Sigmoid colon (tissue), 7 donors: ENCODE measurements around the gene AFF2. TPM values are rescaled to one million over a fixed set of nuclear protein-coding genes. Genes with fewer than 3 reads are reported as not detected.

Experiments
- DNase-seq: peaks from one replicate; pipeline ENCODE4 v3.0.0-alpha.2; 2019
- H3K27ac ChIP-seq, 4 donors: fragments of 200-600 bp; sonication (generic); one replicate each; pipeline ENCODE4 v1.5.1; 2016 to 2019; ENCODE audit warnings: mild to moderate bottlenecking in 1 of 4
- H3K27me3 ChIP-seq, 3 donors: fragments of 200-600 bp; sonication (generic); one replicate each; pipeline ENCODE4 v1.5.1; 2019; ENCODE audit warnings: mild to moderate bottlenecking in 1 of 3
- H3K36me3 ChIP-seq, 4 donors: fragments of 200-600 bp; sonication (generic); one replicate each; pipeline ENCODE4 v1.5.1; 2016 to 2019
- H3K4me1 ChIP-seq, 4 donors: fragments of 200-600 bp; sonication (generic); one replicate each; pipeline ENCODE4 v1.5.1; 2017 to 2019
- H3K4me3 ChIP-seq, 4 donors: fragments of 200-600 bp; sonication (generic); one replicate each; pipeline ENCODE4 v1.5.1; 2017 to 2019; ENCODE audit warnings: mild to moderate bottlenecking in 2 of 4, moderate library complexity in 1 of 4
- H3K9me3 ChIP-seq, 4 donors: fragments of 200-600 bp in 3 of 4; sonication (generic) in 3 of 4; one replicate each; pipeline versions ENCODE4 v1.5.1 to v1.6.1; 2013 to 2019
- EP300 ChIP-seq, 4 donors: sonication (generic); formaldehyde crosslinking; IDR thresholded peaks; one replicate each; pipeline ENCODE4 v1.6.1; 2017; ENCODE audit warnings: antibody characterized with exemption in 4 of 4
- POLR2A ChIP-seq, 2 donors: fragments of 450-650 bp; IDR thresholded peaks; one replicate each; pipeline ENCODE4 v1.6.1; 2016; ENCODE audit warnings: antibody characterized with exemption in 2 of 2, mild to moderate bottlenecking in 2 of 2, moderate library complexity in 2 of 2
- POLR2AphosphoS5 ChIP-seq, 4 donors: sonication (generic); formaldehyde crosslinking; IDR thresholded peaks; one replicate each; pipeline ENCODE4 v1.6.1; 2017; ENCODE audit warnings: antibody characterized with exemption in 4 of 4
- WGBS, 2 donors: extraction: QIAGEN DNeasy Blood & Tissue Kit; methylation state at CpG; one replicate each; pipeline ENCODE4 v1.1.7; 2013; 5-methylcytosine and 5-hydroxymethylcytosine counted together
- intact Hi-C: fragments of 100-400 bp; cut with DNase I; formaldehyde crosslinking; loops from one replicate; pipeline ENCODE4 v1.15.1; 2023
- polyA plus RNA-seq, 3 donors: library from polyadenylated mRNA; stranded (reverse); fragments of 200-250 nt; gene quantifications; one replicate each; pipeline ENCODE4 v1.2.3, GENCODE V29; 2013
- total RNA-seq, 4 donors: library from RNA; depleted of rRNA; stranded (reverse); fragments of >200 nt; gene quantifications; one replicate each; pipeline ENCODE4 v1.1.0, GENCODE V29; 2016
- TF ChIP-seq, protein P1 (sequence below), 4 experiments: fragments of 450-650 bp in 3 of 4; fragments of 200-600 bp in 1 of 4; IDR thresholded peaks; one replicate each; pipeline ENCODE4 v1.5.1; 2016 to 2019; ENCODE audit warnings: antibody characterized with exemption in 4 of 4, mild to moderate bottlenecking in 3 of 4, moderate library complexity in 2 of 4
- donor health status: healthy with polysubstance abuse.
- donor health status: Bipolar disorder and iron deficiency.
- donor health status: healthy.

The AFF2 gene
- total and polyA plus RNA-seq, 7 donors = 0.27 to 1.7 (median 1.1) TPM; not detected in 2

DNA sequence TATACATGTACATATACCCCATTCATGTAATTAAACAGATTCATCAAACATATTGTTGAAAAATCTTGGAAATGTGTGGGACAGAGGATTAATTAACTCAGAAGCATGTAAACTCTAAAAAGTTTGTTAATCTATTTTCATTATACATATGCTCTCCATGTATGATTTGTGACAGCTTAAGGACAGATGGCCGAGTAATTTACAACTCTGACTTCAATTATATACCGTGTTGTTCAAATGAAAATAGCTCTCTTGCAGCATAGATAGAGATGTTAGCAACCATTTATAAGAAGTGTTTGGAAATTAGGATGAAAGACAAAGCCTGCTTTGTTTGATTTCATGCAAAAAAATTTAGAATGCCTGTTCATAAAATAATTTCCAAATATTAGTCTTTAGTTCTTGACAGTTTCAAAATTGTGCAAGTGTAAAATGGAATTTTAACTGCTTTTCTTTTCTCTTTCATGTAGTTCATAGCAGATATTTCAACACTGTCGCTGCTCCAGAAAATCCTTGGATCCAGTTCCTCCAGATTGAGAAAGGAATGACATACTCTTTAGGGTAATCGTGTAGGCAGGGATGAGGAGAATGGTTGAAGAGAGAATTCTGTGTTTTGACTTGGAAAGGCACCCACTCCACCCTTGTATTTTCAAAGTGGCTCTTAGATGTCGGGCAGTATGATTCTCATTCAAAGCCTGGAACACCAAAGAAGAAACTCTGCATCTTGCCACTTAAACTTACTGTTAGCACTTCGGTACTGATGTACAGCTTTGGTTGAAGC is 23.1 kb downstream of the AFF2 start:
- TF ChIP-seq POLR2A (IDR thresholded peaks at IDR 0.05) (no peak), POLR2AphosphoS5 (IDR thresholded peaks at IDR 0.05) (no peak), EP300 (IDR thresholded peaks at IDR 0.05) (no peak)
- TF ChIP-seq, protein P1, sequence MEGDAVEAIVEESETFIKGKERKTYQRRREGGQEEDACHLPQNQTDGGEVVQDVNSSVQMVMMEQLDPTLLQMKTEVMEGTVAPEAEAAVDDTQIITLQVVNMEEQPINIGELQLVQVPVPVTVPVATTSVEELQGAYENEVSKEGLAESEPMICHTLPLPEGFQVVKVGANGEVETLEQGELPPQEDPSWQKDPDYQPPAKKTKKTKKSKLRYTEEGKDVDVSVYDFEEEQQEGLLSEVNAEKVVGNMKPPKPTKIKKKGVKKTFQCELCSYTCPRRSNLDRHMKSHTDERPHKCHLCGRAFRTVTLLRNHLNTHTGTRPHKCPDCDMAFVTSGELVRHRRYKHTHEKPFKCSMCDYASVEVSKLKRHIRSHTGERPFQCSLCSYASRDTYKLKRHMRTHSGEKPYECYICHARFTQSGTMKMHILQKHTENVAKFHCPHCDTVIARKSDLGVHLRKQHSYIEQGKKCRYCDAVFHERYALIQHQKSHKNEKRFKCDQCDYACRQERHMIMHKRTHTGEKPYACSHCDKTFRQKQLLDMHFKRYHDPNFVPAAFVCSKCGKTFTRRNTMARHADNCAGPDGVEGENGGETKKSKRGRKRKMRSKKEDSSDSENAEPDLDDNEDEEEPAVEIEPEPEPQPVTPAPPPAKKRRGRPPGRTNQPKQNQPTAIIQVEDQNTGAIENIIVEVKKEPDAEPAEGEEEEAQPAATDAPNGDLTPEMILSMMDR (IDR thresholded peaks at IDR 0.05) = no peak
- H3K27ac ChIP-seq = no peak overlapping the region
- intact Hi-C loops = no loop called here
- H3K4me1 ChIP-seq = no peaks in the 10 kb centered on the region
- no peaks in the 10 kb centered on the region for H3K9me3 ChIP-seq
- WGBS, 2 donors = 61 to 71% methylated on average over 6 of the region's 6 CpGs
- no peak overlapping the region for H3K4me3 ChIP-seq
- H3K36me3 ChIP-seq = no peaks in the 10 kb centered on the region
- DNase-seq = no peak
- H3K27me3 ChIP-seq = no peaks in the 10 kb centered on the region

DNA sequence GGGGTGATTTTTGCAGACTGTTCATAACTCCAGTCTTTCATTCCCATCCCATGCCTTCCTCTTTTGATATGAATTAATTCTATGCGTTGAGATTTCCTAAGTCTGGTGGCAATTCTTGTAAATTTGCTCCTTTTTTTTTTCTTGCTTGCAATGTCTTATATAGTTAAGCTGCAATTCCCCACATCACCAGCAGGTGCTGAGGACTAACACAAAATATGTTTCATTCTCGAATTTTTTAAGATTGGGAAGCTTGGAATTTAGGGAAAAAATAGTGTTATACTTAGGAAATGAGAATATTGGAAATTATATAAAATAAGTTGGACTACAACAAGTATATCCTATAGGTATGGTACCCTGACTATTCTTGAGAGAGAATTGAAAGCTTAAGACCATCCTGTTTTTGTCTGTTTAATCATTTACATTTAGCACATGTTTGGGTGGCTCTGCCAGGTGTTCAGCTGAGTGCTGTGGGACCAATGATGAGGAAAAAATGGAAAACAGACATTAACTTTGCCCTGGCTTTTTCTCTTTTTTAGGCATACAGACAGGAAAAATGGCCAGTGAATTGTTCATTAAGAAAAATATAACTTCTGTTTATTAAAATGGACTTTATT is 30.2 kb downstream of the AFF2 start:
- no peak for DNase-seq
- TF ChIP-seq, protein P1 (IDR thresholded peaks at IDR 0.05) = peak in 1 of 4 experiments; percentile 34
- TF ChIP-seq EP300 (IDR thresholded peaks at IDR 0.05) = no peak

DNA sequence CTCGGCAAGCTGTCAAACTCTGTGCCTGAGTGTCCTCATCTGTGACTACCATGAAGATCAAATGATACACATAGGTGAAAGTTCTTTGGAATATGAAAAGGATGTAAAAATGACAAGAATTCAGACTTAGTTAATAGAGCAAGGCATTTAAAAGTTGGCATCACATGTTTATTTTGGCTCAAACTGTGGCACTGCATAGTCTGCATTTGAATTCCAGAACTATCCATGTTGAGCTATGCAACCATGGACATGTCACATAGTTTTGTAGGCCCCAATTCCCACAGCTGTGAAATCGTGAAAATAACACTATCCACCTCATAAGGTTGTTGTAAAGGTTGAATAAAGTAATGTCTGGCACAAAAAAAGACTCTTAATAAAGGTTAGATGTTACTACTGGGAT is 33.9 kb downstream of the AFF2 start:
- WGBS, 2 donors = 70 to 79% methylated on average over 2 of the region's 2 CpGs

More for the DNA sequence above, 30.2 kb downstream of the AFF2 start:
- Histone ChIP-seq H3K27me3 (no peaks in the 10 kb centered on the region), H3K27ac (no peak overlapping the region), H3K9me3 (no peaks in the 10 kb centered on the region), H3K36me3 (no peaks in the 10 kb centered on the region), H3K4me3 (no peak overlapping the region), H3K4me1 (no peaks in the 10 kb centered on the region)
- intact Hi-C loops = no loop called here
- 9 to 18% methylated on average over 2 of the region's 2 CpGs for WGBS, 2 donors

DNA sequence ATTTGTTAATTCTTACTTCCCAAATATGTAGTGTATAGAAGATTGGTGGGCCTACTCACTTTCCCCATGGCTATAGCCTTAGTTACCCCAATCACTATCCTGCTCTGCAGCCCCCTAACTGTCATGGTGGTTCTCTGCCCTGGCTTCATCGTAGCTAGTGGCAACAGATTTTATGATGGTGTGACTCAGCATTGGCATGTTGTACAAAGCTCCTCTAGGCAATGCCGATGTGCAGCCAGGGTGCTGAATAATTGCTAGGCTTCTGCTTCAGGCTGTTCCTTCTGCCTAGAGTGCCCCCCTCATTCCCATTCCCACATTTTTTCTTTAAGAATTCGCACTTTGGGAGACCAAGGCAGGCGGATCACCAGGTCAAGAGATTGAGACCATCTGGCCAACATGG is 35.2 kb downstream of the AFF2 start:
- Histone ChIP-seq H3K4me3 (no peak overlapping the region), H3K9me3 (no peaks in the 10 kb centered on the region), H3K27ac (no peak overlapping the region), H3K4me1 (no peaks in the 10 kb centered on the region), H3K36me3 (no peaks in the 10 kb centered on the region), H3K27me3 (no peaks in the 10 kb centered on the region)
- intact Hi-C loops = no loop called here
- TF ChIP-seq, protein P1 (IDR thresholded peaks at IDR 0.05) = no peak
- TF ChIP-seq EP300 (IDR thresholded peaks at IDR 0.05) (no peak), POLR2AphosphoS5 (IDR thresholded peaks at IDR 0.05) (no peak), POLR2A (IDR thresholded peaks at IDR 0.05) (no peak)
- 66 to 88% methylated on average over 4 of the region's 4 CpGs for WGBS, 2 donors
- DNase-seq = no peak

More for the DNA sequence above, 33.9 kb downstream of the AFF2 start:
- Histone ChIP-seq H3K27ac (no peak overlapping the region), H3K9me3 (no peaks in the 10 kb centered on the region), H3K4me3 (no peak overlapping the region), H3K27me3 (no peaks in the 10 kb centered on the region), H3K36me3 (no peaks in the 10 kb centered on the region), H3K4me1 (no peaks in the 10 kb centered on the region)
- DNase-seq = no peak
- intact Hi-C loops = no loop called here
- TF ChIP-seq, protein P1 (IDR thresholded peaks at IDR 0.05) = no peak
- TF ChIP-seq POLR2AphosphoS5 (IDR thresholded peaks at IDR 0.05) = no peak
- TF ChIP-seq POLR2A (IDR thresholded peaks at IDR 0.05) = no peak
- no peak for TF ChIP-seq EP300 (IDR thresholded peaks at IDR 0.05)
